IMR-90 (cell line): ENCODE data around the gene MGAT4A. TPM values are rescaled to one million over a fixed set of nuclear protein-coding genes. Genes with fewer than 3 reads are reported as not detected.

Source experiments
- ATAC-seq: fragments of 200-7000 bp; cut with Tn5 transposase; 2 replicates; pipeline ENCODE4 v1.9.1; 2020; ENCODE audit warnings: low read depth, mild to moderate bottlenecking, moderate library complexity
- BruUV-seq: library from RNA; stranded (reverse); fragments of 400-500 nt; replicated peaks from 2 replicates; lab custom pipeline; 2021; lab: Mats Ljungman, UMichigan
- CTCF ChIA-PET: fragments of 300-600 bp; formaldehyde crosslinking; extraction: SDS; loops from one replicate; lab custom pipeline; 2021; ENCODE audit warnings: antibody characterized with exemption; lab: Yijun Ruan, JAX
- POLR2A ChIA-PET: fragments of 300-600 bp; sonication (Branson Sonifier 250); formaldehyde crosslinking; loops from one replicate; lab custom pipeline; 2022; ENCODE audit warnings: antibody characterized with exemption; ENCODE audit not compliant: unreplicated experiment; lab: Charles Lee
- DNase-seq: peaks from one replicate; pipeline ENCODE4 v3.0.0; 2013
- H2AFZ ChIP-seq: replicated peaks from 2 replicates; pipeline ENCODE3; 2013; ENCODE audit warnings: low read length, mild to moderate bottlenecking; ENCODE audit not compliant: poor library complexity
- H2AK5ac ChIP-seq: 2 replicates; pipeline ENCODE4 v1.6.1; 2013; ENCODE audit warnings: low read depth, low read length, inconsistent platforms
- H2AK9ac ChIP-seq: replicated peaks from 2 replicates; pipeline ENCODE3; 2013; ENCODE audit warnings: mild to moderate bottlenecking, low read depth, low read length, moderate library complexity; ENCODE audit not compliant: poor library complexity
- H2BK120ac ChIP-seq: 2 replicates; pipeline ENCODE4 v1.6.1; 2013; ENCODE audit warnings: low read depth, low read length, inconsistent platforms
- H2BK15ac ChIP-seq: 3 replicates; pipeline ENCODE4 v1.6.1; 2013; ENCODE audit warnings: low read depth, low read length, inconsistent platforms
- H2BK20ac ChIP-seq: 2 replicates; pipeline ENCODE4 v1.6.1; 2013; ENCODE audit warnings: low read depth, mild to moderate bottlenecking, inconsistent platforms, low read length, moderate library complexity
- H2BK5ac ChIP-seq: 2 replicates; pipeline ENCODE4 v1.6.1; 2013; ENCODE audit warnings: mild to moderate bottlenecking, low read depth, low read length, inconsistent platforms; ENCODE audit not compliant: poor library complexity, severe bottlenecking
- H3K14ac ChIP-seq: replicated peaks from 2 replicates; pipeline ENCODE4 v1.6.1; 2013; ENCODE audit warnings: low read depth, low read length, inconsistent platforms
- H3K18ac ChIP-seq: 2 replicates; pipeline ENCODE4 v1.6.1; 2013; ENCODE audit warnings: low read depth, low read length, control low read depth
- H3K23ac ChIP-seq: 2 replicates; pipeline ENCODE4 v1.6.1; 2013; ENCODE audit warnings: low read depth, low read length, inconsistent platforms
- H3K27ac ChIP-seq: 2 replicates; pipeline ENCODE4 v1.5.1; 2013; ENCODE audit warnings: mild to moderate bottlenecking, control low read depth, low read length; ENCODE audit not compliant: insufficient read depth
- H3K27me3 ChIP-seq: 2 replicates; pipeline ENCODE4 v1.6.1; 2013; ENCODE audit warnings: low read length; ENCODE audit not compliant: control insufficient read depth, insufficient read depth
- H3K36me3 ChIP-seq: 2 replicates; pipeline ENCODE4 v1.6.1; 2013; ENCODE audit warnings: low read length, mixed read lengths; ENCODE audit not compliant: control insufficient read depth, insufficient read depth
- H3K4ac ChIP-seq: 2 replicates; pipeline ENCODE4 v1.6.1; 2013; ENCODE audit warnings: low read depth, low read length, inconsistent platforms
- H3K4me1 ChIP-seq: 2 replicates; pipeline ENCODE4 v1.6.1; 2013; ENCODE audit warnings: low read length, mixed read lengths; ENCODE audit not compliant: control insufficient read depth, insufficient read depth
- H3K4me2 ChIP-seq: 2 replicates; pipeline ENCODE4 v1.6.1; 2013; ENCODE audit warnings: low read depth, mild to moderate bottlenecking, control low read depth, low read length, moderate library complexity
- H3K4me3 ChIP-seq: 2 replicates; pipeline ENCODE4 v1.5.1; 2013; ENCODE audit warnings: low read depth, mild to moderate bottlenecking, control low read depth, low read length, moderate library complexity; ENCODE audit not compliant: insufficient read depth
- H3K56ac ChIP-seq: 2 replicates; pipeline ENCODE4 v1.6.1; 2013; ENCODE audit warnings: low read length, inconsistent platforms; ENCODE audit not compliant: insufficient read depth; ENCODE audit errors: extremely low read depth
- H3K79me1 ChIP-seq, 2 experiments: 2 replicates each; pipeline ENCODE4 v1.6.1; 2013; ENCODE audit warnings: low read length in 2 of 2, inconsistent platforms in 1 of 2, low read depth in 1 of 2
- H3K9ac ChIP-seq: 2 replicates; pipeline ENCODE4 v1.6.1; 2013; ENCODE audit warnings: low read depth, low read length, control low read depth
- H3K9me1 ChIP-seq: 2 replicates; pipeline ENCODE4 v1.6.1; 2013; ENCODE audit warnings: low read length, inconsistent platforms; ENCODE audit not compliant: insufficient read depth
- H3K9me3 ChIP-seq: 2 replicates; pipeline ENCODE4 v1.6.1; 2013; ENCODE audit warnings: low read length; ENCODE audit not compliant: control insufficient read depth, insufficient read depth
- H4K20me1 ChIP-seq: 2 replicates; pipeline ENCODE4 v1.6.1; 2013; ENCODE audit warnings: low read length, inconsistent platforms; ENCODE audit not compliant: insufficient read depth
- H4K5ac ChIP-seq: 2 replicates; pipeline ENCODE4 v1.6.1; 2013; ENCODE audit warnings: mild to moderate bottlenecking, low read depth, low read length, control low read depth
- H4K8ac ChIP-seq, 2 experiments: 2 replicates each; pipeline ENCODE4 v1.6.1; 2013; ENCODE audit warnings: low read depth in 2 of 2, low read length in 2 of 2, control low read depth in 1 of 2, inconsistent platforms in 1 of 2
- H4K91ac ChIP-seq: 2 replicates; pipeline ENCODE4 v1.6.1; 2013; ENCODE audit warnings: low read depth, low read length, inconsistent platforms; ENCODE audit not compliant: insufficient read depth
- BHLHE40 ChIP-seq: fragments of 150-350 bp; IDR thresholded peaks from 2 replicates; pipeline ENCODE4 v1.6.1; 2016; ENCODE audit warnings: mild to moderate bottlenecking, low read depth, low read length
- CEBPB ChIP-seq: IDR thresholded peaks from 2 replicates; pipeline ENCODE4 v1.6.1; 2012; ENCODE audit warnings: low read depth, low read length, improper control_type of control experiment
- CHD1 ChIP-seq: IDR thresholded peaks from 2 replicates; pipeline ENCODE4 v1.6.1; 2012; ENCODE audit warnings: low read depth, low read length, improper control_type of control experiment
- CTCF ChIP-seq: conservative IDR thresholded peaks from 2 replicates; pipeline ENCODE4 v1.5.1; 2012; ENCODE audit warnings: mild to moderate bottlenecking, low read depth, low read length, improper control_type of control experiment
- MAFK ChIP-seq: IDR thresholded peaks from 2 replicates; pipeline ENCODE4 v1.6.1; 2012; ENCODE audit warnings: low read depth, low read length, improper control_type of control experiment
- MAZ ChIP-seq: IDR thresholded peaks from 2 replicates; pipeline ENCODE4 v1.6.1; 2012; ENCODE audit warnings: low read depth, mild to moderate bottlenecking, low read length, improper control_type of control experiment, moderate library complexity, borderline replicate concordance
- MXI1 ChIP-seq: IDR thresholded peaks from 2 replicates; pipeline ENCODE4 v1.6.1; 2012; ENCODE audit warnings: low read depth, mild to moderate bottlenecking, low read length, moderate library complexity, borderline replicate concordance
- NFE2L2 ChIP-seq: fragments of 150-350 bp; IDR thresholded peaks from 2 replicates; pipeline ENCODE4 v1.6.1; 2016; ENCODE audit warnings: low read depth, mild to moderate bottlenecking, low read length
- POLR2A ChIP-seq: IDR thresholded peaks from 2 replicates; pipeline ENCODE4 v1.6.1; 2012; ENCODE audit warnings: mild to moderate bottlenecking, low read depth, low read length
- RAD21 ChIP-seq: IDR thresholded peaks from 2 replicates; pipeline ENCODE4 v1.6.1; 2012; ENCODE audit warnings: low read length, improper control_type of control experiment
- RCOR1 ChIP-seq: IDR thresholded peaks from 2 replicates; pipeline ENCODE4 v1.6.1; 2012; ENCODE audit warnings: mild to moderate bottlenecking, low read length, improper control_type of control experiment; ENCODE audit not compliant: insufficient replicate concordance
- RFX5 ChIP-seq: IDR thresholded peaks from 2 replicates; pipeline ENCODE4 v1.8.0; 2012; ENCODE audit warnings: low read depth, mild to moderate bottlenecking, low read length, moderate library complexity
- SMC3 ChIP-seq: fragments of 150-350 bp; IDR thresholded peaks from 2 replicates; pipeline ENCODE4 v1.6.1; 2016; ENCODE audit warnings: low read depth, mild to moderate bottlenecking, antibody characterized with exemption, low read length, moderate library complexity
- WGBS, 2 experiments: methylation state at CpG; one replicate each; pipeline versions ENCODE4 v1.1.5 to v1.1.7; 2013; ENCODE audit warnings: missing lambda C conversion rate in 2 of 2; ENCODE audit not compliant: insufficient read length in 1 of 2; ENCODE audit errors: extremely low coverage in 2 of 2; 5-methylcytosine and 5-hydroxymethylcytosine counted together
- dilution Hi-C: fragments of 300-500 bp; cut with HindIII; formaldehyde crosslinking; loops from one replicate; pipeline ENCODE4 v1.14.3; 2018; ENCODE audit warnings: low sequenced_read_pairs; ENCODE audit not compliant: unreplicated experiment
- in situ Hi-C: fragments of 300-500 bp; cut with MboI; formaldehyde crosslinking; loops from 3 replicates; pipeline ENCODE4 v1.14.3; 2019; ENCODE audit warnings: low sequenced_read_pairs, inconsistent platforms, mixed read lengths
- intact Hi-C: fragments of 100-400 bp; cut with micrococcal nuclease; formaldehyde crosslinking; loops from 2 replicates; pipeline ENCODE4 v1.10.0; 2022
- polyA plus RNA-seq, 3 experiments: library from polyadenylated mRNA; depleted of rRNA; stranded (reverse); fragments of >200 nt; gene quantifications; 2 replicates each; pipeline ENCODE4 v1.2.3, GENCODE V29; 2012; ENCODE audit warnings: low replicate concordance in 1 of 3
- total RNA-seq: library from RNA; depleted of rRNA; stranded (reverse); fragments of >200 nt; gene quantifications from 2 replicates; pipeline ENCODE4 v1.2.3, GENCODE V29; 2012

MGAT4A gene
- total and polyA plus RNA-seq, 2 of the 4 experiments (the other 2 are of a cell fraction), result under 0.01 TPM; not detected in 1

DNA sequence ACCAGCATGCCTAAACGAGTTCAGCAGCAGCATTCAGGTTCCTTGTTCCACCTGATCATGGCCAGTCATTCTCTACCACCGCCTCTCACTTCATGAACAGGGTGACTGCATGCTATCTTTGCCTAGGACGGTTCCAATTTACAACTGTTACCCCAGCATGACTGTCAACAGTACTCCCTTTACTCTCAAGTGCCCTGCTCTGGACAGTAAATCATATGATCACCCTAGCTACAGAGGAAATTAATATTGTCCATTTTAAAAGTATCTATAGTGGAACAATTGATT, 25.7 kb downstream of the MGAT4A start:
- H3K9me1 ChIP-seq, result no peaks in the 10 kb centered on the region
- peaks cover 11% of the 10 kb centered on the region for H3K27me3 ChIP-seq
- H2BK5ac ChIP-seq, result no peak overlapping the region
- dilution Hi-C loops (no loop called here), intact Hi-C loops (no loop called here), in situ Hi-C loops (no loop called here)
- H4K5ac ChIP-seq, result no peak overlapping the region
- DNase-seq (no peak), ATAC-seq (no peak)
- no peak overlapping the region for H4K8ac ChIP-seq
- H2BK15ac ChIP-seq, result no peak overlapping the region
- H3K4me1 ChIP-seq, result no peaks in the 10 kb centered on the region
- H3K9me3 ChIP-seq, result no peaks in the 10 kb centered on the region
- no peak overlapping the region for H3K4me3 ChIP-seq
- no peak overlapping the region for H3K56ac ChIP-seq
- no peak overlapping the region for H4K91ac ChIP-seq
- no TSS peak for BruUV-seq
- no peaks in the 10 kb centered on the region for H3K79me1 ChIP-seq
- no peak overlapping the region for H3K27ac ChIP-seq
- H2AK5ac ChIP-seq, result no peak overlapping the region
- no peak overlapping the region for H3K18ac ChIP-seq
- no peak overlapping the region for H2AFZ ChIP-seq
- no peak overlapping the region for H3K9ac ChIP-seq
- no peak overlapping the region for H2BK20ac ChIP-seq
- CTCF ChIA-PET, result interaction anchor here (0.6 kb wide), 1 partner anchor 20 kb away, joined by 3 read pairs; no protein-coding TSS in a partner anchor
- no peaks in the 10 kb centered on the region for H4K20me1 ChIP-seq
- no peak overlapping the region for H3K4me2 ChIP-seq
- TF ChIP-seq NFE2L2 (no peak), CHD1 (no peak), MAZ (no peak), RCOR1 (no peak), RAD21 (no peak), SMC3 (no peak), MXI1 (no peak), CTCF (no peak), POLR2A (no peak), MAFK (no peak), CEBPB (no peak), RFX5 (no peak), BHLHE40 (no peak)
- H3K36me3 ChIP-seq, result no peaks in the 10 kb centered on the region
- no peak overlapping the region for H2BK120ac ChIP-seq
- H3K4ac ChIP-seq, result no peak overlapping the region
- H3K14ac ChIP-seq, result no peak overlapping the region
- POLR2A ChIA-PET, result no interaction called here
- H2AK9ac ChIP-seq, result no peak overlapping the region
- WGBS, 2 experiments, result 40% methylated on average over 1 of the region's 3 CpGs; no CpG with 5 or more reads in 1 of the 2 experiments
- H3K23ac ChIP-seq, result no peak overlapping the region
